Activated CD8-positive, alpha-beta memory T cell treated with anti-CD3 and anti-CD28 coated beads, Interleukin-2, amount 50 U/mL, for 48 hours (primary cell): ENCODE measurements around the gene SYCP2L.

Experiments
- DNase-seq: peaks from one replicate; pipeline ENCODE4 v3.0.0-alpha.2; 2020

Gene SYCP2L

GRCh38 chr6:11012295-11012754, 125.5 kb downstream of the SYCP2L start:
- DNase-seq = no peak

GRCh38 chr6:11012976-11013720, 126.3 kb downstream of the SYCP2L start:
- no peak for DNase-seq

GRCh38 chr6:11013721-11014070, 126.8 kb downstream of the SYCP2L start:
- DNase-seq = no peak

- no peak for DNase-seq
Observed at GRCh38 chr6:11015102-11015501, 128.2 kb downstream of the SYCP2L start.

GRCh38 chr6:11016452-11016851, 129.6 kb downstream of the SYCP2L start:
- DNase-seq = no peak

- DNase-seq = no peak
Observed at GRCh38 chr6:11017090-11017489, 130.2 kb downstream of the SYCP2L start.

GRCh38 chr6:11018225-11018624, 131.4 kb downstream of the SYCP2L start:
- no peak for DNase-seq

- no peak for DNase-seq
Observed at GRCh38 chr6:11021003-11021402, 134.2 kb downstream of the SYCP2L start.

GRCh38 chr6:11021714-11022113, 134.9 kb downstream of the SYCP2L start:
- DNase-seq = no peak

GRCh38 chr6:11023032-11023431, 136.2 kb downstream of the SYCP2L start:
- DNase-seq = no peak
